ENCODE results near the gene SMARCC2.
"Not testable (repeated sequence)": the region's sequence is repeated elsewhere in the genome, so short reads cannot be mapped to it uniquely, and the experiment has no call there.

The SMARCC2 gene

GRCh38 chr12:56198836-56199235 lies 9.6 kb upstream of the SMARCC2 start:
- Histone ChIP-seq H3K27me3 (replicated peaks; ENCODE audit: control insufficient read depth, insufficient read depth, low read length) (no peaks in the 10 kb centered on the region), H3K36me3 (ENCODE audit: control insufficient read depth, insufficient read depth, low read length) (no peaks in the 10 kb centered on the region), H3K4me3 (replicated peaks; ENCODE audit: low read depth, low read length) (no peak overlapping the region)
- TF ChIP-seq CTCF (IDR thresholded peaks at IDR 0.05; ENCODE audit: insufficient read depth, low read length, poor library complexity, severe bottlenecking) = no peak
- no peak for DNase-seq (ENCODE audit: extremely low read depth, insufficient read length)

GRCh38 chr12:56197921-56198635 lies 8.8 kb upstream of the SMARCC2 start:
- no peak for DNase-seq (ENCODE audit: extremely low read depth, insufficient read length)
- TF ChIP-seq CTCF (IDR thresholded peaks at IDR 0.05; ENCODE audit: insufficient read depth, low read length, poor library complexity, severe bottlenecking) = no peak
- Histone ChIP-seq H3K4me3 (replicated peaks; ENCODE audit: low read depth, low read length) (no peak overlapping the region), H3K27me3 (replicated peaks; ENCODE audit: control insufficient read depth, insufficient read depth, low read length) (no peaks in the 10 kb centered on the region), H3K36me3 (ENCODE audit: control insufficient read depth, insufficient read depth, low read length) (no peaks in the 10 kb centered on the region)

- H3K27me3 ChIP-seq (replicated peaks; ENCODE audit: control insufficient read depth, insufficient read depth, low read length); DNase-seq (ENCODE audit: extremely low read depth, insufficient read length); H3K4me3 ChIP-seq (replicated peaks; ENCODE audit: low read depth, low read length); H3K36me3 ChIP-seq (ENCODE audit: control insufficient read depth, insufficient read depth, low read length): not testable (repeated sequence)
These were observed 7.7 kb upstream of the SMARCC2 start for GRCh38 chr12:56196818-56197550.

GRCh38 chr12:56193025-56193578 lies 3.8 kb upstream of the SMARCC2 start:
- H3K27me3 ChIP-seq (replicated peaks; ENCODE audit: control insufficient read depth, insufficient read depth, low read length) = no peaks in the 10 kb centered on the region
- H3K4me3 ChIP-seq (replicated peaks; ENCODE audit: low read depth, low read length) = no peak overlapping the region
- no peaks in the 10 kb centered on the region for H3K36me3 ChIP-seq (ENCODE audit: control insufficient read depth, insufficient read depth, low read length)
- peak; percentile 67 for TF ChIP-seq CTCF (IDR thresholded peaks at IDR 0.05; ENCODE audit: insufficient read depth, low read length, poor library complexity, severe bottlenecking)
- peak; percentile 44 for DNase-seq (ENCODE audit: extremely low read depth, insufficient read length)

- no peak for DNase-seq (ENCODE audit: extremely low read depth, insufficient read length)
- H3K4me3 ChIP-seq (replicated peaks; ENCODE audit: low read depth, low read length) = no peak overlapping the region
- no peak for TF ChIP-seq CTCF (IDR thresholded peaks at IDR 0.05; ENCODE audit: insufficient read depth, low read length, poor library complexity, severe bottlenecking)
- no peaks in the 10 kb centered on the region for H3K27me3 ChIP-seq (replicated peaks; ENCODE audit: control insufficient read depth, insufficient read depth, low read length)
- H3K36me3 ChIP-seq (ENCODE audit: control insufficient read depth, insufficient read depth, low read length) = no peaks in the 10 kb centered on the region
These were observed 3.3 kb upstream of the SMARCC2 start for GRCh38 chr12:56192582-56192981.

GRCh38 chr12:56190695-56191155 lies 1.4 kb upstream of the SMARCC2 start:
- TF ChIP-seq CTCF (IDR thresholded peaks at IDR 0.05; ENCODE audit: insufficient read depth, low read length, poor library complexity, severe bottlenecking) = no peak
- Histone ChIP-seq H3K4me3 (replicated peaks; ENCODE audit: low read depth, low read length) (no peak overlapping the region; the same call in 1 of the 2 replicates), H3K27me3 (replicated peaks; ENCODE audit: control insufficient read depth, insufficient read depth, low read length) (no peaks in the 10 kb centered on the region), H3K36me3 (ENCODE audit: control insufficient read depth, insufficient read depth, low read length) (peaks cover 1% of the 10 kb centered on the region)
- no peak for DNase-seq (ENCODE audit: extremely low read depth, insufficient read length)

Data from GM06990 (cell line).